Ureter (tissue), 1 donor: ENCODE results near the gene RUNX2. TPM values are rescaled to one million over a fixed set of nuclear protein-coding genes. Genes with fewer than 3 reads are reported as not detected.

Source experiments
- DNase-seq: peaks from one replicate; pipeline ENCODE4 v3.0.0-alpha.2; 2020; ENCODE audit warnings: low spot score
- total RNA-seq: library from RNA; stranded (reverse); gene quantifications from one replicate; pipeline ENCODE4 v1.2.4, GENCODE V29; 2023
- donor health status: DM: yes; HTN: yes; CAD: no.

The RUNX2 gene
- total RNA-seq, 1 donor from 2014 or later: 18.3 TPM

DNA sequence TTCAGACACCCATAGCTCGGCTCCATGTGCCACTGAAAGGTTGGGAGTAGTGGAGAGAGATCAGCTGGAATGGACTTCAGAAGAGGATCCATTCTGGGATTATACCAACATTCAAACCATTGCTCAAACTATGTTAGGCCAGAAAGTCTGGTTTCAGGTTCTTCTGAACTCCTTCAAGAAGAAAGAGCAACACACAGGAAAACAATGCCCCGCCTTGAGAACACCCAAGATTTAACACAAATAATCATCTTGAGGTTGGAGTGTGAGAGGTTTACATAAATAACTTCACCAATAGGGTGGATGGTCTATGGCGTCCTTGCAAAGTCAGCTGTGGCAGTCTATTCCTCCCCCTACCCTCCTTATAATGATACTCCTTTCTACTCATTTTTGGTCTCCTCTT lies 261.2 kb downstream of the RUNX2 start:
- DNase-seq: no peak

DNA sequence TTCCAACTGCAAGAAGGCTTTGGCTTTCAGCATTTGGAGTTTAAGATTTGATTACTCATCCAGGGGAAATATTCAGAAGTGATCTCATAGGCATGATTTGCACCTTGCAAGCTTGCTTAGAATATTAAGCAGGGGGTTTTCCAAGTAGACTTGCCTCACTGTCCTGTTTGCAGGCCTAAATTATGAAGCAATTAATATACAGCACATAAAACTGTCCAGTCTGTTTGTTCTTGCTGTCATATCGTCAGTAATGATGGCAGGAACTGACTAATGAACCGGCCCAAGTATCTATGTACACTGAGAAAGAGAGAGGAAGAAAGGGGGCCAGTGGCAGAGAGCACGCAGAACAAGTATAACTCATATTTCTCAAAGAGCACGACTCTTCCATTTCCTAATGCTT lies 262.1 kb downstream of the RUNX2 start:
- DNase-seq: no peak

DNA sequence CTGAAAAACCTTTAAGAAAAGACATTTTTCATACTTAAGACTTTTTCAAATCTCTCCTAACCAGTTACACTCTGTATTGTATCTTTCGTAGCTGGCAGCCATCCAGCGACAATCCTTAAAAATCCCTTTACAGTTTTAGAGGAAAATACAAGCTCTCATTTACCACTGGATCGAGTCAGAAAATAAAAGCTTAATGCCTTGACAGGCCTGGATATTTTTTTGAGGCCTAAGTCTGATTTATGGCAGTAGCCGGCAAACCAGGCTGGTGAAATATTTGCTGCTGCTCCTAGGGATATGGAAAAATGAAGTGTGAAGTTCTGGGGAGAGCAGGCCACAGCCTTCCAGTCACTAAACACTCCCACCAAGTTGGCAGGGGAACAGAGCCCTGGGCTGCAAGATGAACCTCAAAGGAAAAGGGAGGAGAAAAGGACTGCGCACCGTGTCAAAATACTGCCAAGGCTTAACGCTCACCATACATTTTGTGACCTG lies 262.6 kb downstream of the RUNX2 start:
- no peak for DNase-seq

DNA sequence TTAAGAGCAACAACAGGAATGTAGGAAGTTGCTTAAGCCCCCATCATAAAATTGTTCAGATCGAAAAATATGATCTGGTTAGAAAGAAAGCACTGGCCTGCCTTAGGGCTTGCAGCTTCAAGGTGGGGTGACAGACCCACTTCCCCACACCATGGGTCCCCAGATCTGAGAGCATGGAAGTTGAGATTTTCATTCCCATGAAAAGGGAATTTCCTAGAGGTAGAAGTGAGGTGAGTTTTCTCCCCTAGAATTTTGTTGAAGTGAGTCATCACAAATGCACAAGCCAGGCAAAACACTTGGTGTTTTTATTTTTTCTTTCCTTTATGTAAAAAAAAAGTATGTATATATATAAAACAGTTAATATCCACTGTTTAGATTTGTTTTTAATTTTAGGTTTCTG lies 263.2 kb downstream of the RUNX2 start:
- DNase-seq: no peak

DNA sequence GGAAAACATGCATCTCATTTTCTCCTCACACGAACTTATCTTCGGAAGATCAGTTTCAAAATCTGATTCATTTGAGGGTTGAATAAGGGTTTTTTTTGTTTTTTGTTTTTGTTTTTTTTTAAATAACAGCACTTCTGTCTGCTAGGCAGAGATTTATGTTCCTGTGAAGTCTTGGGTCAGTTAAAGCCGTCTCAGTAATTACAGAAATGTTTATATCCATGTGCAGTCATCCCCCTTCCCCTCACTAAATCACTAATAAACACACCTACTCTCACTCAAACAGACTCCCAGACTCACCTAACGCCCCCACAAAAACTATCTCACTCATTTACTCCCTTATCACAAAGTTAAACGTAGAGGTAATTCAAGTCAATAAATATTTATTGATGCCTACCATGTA lies 263.8 kb downstream of the RUNX2 start:
- no peak for DNase-seq

DNA sequence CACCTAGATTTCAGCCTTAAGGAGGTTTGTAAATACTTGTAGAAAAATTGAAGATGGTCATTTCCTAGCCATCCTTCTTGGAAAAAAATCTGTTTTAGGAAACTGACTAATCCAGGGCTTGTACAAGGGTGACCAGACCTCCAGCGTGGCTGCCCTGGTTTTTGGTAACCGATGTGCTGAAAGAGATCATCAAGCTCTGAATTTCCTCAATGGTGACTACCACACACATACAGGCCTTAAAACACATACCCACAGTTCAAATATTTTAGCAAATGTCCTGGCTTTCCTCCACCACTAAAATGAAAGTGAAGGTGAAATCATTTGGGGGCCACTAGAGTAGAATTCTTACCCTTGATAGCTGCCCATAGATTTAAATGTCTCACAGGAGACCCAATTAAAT lies 264.9 kb downstream of the RUNX2 start:
- no peak for DNase-seq

DNA sequence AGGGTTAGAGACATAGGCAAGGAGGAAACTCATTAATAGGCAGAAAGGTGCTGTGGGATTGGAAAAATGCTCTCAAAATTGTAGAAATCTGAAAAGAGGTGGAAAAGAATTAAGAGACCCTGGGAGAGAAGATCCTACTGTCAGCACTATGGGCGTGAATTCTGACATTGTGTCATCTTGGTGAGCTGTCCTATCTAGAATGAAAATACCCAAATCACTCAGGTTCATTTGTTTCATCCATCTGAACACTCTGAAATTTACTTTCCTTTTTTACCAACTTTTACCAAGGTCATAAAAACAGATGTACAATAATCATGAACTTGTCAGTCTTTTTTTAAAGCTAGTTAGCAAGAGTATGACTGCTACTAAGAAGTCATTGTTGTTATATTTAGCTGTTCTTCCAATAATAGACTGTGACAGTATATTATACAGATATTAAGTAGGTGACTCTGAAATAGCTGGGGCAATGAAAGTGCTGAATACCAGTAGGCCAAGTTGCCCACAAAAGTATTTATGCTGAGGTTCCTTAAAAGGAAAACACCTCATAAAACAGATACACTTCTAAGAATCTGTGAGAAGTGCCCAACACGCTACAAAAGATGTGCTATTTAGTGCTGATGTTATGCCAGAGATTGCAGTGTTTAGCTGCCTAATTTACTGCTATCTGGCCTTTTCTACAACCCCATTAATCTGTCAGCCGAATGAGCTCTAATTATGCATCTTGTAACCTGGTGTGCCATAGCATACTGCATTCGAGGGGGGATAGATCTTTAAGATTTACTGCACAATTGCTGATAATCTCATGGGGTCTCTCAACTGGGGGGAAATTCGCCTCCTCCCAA lies 267.1 kb downstream of the RUNX2 start:
- DNase-seq: no peak

DNA sequence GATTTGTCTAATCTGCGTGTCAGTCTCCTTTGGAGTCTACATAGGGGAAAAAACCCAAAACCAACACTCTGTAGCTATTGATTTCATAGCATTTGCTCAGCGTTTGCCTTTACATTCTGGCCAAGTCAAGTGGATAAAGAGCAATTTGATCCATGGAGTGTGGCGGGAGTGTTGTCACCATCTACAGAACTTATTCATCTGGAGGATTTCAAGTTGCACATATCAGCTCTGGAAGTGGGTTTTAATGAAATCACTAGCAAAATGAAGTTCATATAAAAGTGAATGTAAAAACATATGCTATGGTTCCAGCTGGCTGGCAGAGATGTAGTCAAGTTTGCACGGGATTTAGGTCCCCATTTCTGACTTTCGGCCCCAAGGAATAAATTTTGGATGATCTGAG lies 269.3 kb downstream of the RUNX2 start:
- DNase-seq: no peak

DNA sequence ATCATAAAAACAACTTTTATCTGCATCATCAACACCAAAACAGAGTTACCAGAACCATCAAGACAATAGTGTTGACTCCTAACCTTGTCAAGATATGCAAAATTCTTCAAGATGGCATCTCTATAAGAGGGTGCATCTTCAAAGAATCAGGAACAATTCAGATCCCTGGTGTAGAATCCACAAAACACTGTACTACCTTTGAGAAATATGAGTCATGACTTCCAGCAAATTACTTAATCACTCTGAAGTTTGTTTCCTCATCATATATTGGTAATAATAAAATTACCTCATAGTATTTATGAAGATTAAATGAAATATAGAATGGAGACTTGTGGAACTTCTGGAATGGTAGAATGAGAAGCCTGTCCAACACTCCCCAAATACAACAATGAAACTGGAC lies 270.9 kb downstream of the RUNX2 start:
- no peak for DNase-seq

DNA sequence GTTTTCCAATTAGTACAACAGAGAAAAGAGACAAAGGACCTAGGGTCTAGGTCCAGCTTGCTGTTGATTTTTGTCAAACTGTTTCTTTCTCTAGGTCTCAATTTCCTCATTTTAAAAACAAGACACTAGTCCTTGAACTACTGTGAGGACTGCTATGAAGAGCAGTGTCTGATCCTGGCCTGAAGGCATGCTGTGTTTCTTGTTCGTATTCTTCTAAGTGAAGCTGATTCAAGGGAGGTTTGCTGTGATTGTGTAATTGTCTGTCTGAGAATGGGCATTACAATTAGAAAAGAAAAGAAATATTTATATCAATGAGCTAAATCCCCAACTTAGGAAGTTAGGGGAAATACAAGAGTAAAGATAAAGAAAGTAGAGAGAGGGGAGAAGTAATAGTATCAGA lies 277.8 kb downstream of the RUNX2 start:
- no peak for DNase-seq

DNA sequence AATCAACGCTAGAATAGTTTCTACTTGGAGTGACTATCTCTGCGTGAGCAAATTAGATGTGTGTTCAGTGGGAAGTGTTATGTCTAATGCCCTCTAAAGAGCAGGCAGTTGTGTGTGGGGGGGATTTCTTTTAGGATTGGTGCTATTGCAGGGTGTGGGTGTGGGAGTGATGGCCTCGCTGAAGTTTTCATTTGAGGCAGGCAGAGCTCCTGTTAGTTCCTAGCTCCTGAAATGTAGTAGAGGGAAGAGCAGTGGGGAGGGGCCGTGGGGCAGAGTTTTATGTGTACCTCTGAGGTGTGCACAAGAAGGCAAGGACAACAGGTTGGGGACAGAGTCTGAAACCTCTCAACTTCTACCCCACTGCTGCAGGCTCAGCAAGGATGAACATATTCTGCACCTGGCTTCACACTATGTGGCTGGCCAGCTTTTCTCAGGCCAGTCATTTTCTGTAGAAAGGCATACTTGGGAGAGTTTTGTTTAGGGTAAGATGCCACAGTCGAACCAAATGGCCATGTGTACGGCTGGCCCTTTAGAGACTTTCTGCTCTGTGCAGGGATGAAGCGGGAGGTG lies 278.8 kb downstream of the RUNX2 start:
- no peak for DNase-seq

DNA sequence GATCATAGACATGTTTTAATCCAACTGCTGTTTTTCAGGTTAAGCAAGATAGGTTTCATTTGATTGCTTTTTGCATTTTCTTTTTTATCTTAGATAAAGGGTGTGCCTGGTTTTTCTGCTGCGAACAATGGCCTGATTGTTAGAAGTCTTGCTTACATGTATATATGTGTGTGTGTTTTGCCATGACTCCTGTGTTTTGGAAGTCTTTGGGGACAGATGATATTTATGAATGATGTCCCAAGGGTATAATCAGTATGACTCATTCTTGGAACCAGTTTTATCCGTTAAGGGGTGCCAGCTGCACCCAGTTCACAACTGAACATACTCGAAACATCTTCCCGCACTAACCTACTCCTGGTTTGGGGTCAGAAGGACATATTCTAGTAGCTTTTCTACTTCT lies 279.7 kb downstream of the RUNX2 start:
- no peak for DNase-seq

DNA sequence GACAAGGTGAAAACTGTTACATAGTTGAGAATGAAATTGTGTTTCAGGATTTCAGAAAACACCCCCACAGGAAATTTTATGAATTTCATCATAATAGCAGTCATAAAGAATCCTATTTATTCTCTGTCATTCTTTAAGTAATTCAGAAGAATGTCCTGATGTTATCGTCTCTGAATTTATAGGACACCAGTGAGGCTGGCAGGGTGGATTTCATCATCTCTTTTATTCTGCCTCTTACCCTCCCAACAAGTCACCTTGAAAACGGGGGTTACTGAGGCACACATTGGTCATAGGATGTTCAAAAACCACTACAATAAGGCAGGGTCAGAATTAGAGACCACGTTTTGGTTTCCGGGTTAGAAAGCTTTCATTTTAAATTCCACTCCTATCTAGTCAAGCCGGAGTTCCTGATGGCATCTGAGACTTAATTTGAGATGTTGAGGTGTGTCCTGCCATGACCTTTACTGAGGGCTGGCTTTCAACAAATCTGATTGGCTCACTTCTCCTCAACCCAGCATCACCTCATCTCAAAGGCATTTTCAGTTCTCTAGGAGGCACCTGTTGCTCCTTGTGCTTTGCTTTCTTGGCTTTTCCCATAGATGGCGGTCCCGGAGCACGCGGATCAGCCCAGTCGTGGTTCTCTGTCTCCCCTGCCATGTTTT lies 280.3 kb downstream of the RUNX2 start:
- DNase-seq: no peak

DNA sequence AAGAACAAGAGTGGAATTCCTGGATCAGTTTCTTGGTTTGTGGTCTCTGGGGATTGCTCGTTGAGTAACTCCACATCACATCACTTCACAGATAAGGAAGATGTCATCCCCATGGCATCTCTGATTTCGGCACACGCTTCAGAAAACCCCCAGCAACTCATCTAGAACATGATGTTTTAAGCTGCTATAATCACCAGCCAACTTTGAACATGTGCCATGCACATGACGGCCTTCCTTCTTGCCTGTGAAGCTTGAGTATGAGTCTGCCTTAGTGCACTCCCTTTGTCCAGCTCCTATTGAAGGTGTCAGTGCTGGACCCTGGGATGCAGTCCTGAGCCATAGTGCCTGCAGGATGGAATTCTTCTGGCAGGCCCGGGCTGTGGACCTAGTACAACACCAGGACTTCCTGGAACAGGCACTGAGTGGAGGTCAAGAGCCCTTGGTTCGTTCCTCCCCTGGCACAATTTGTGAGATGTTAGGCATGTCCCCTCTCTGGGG lies 281.1 kb downstream of the RUNX2 start:
- no peak for DNase-seq

DNA sequence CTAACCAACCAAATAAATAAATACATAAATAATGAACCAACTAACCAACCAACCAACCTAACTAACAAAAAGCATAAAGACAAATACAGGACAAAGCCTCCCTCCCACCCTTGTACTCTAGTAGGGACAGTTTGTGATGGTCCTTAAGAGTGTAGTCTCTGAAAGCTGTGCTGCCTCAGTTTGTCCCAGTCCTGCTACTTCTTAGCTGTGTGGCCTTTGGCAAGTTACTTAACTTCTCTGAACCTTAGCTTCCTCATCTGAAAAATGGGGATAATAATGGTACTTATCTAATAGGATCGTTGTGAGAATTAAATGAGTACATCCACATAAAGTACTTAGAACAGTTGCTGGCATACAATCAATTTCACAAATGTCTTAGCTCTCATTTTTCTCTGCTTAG lies 282.2 kb downstream of the RUNX2 start:
- DNase-seq: no peak

DNA sequence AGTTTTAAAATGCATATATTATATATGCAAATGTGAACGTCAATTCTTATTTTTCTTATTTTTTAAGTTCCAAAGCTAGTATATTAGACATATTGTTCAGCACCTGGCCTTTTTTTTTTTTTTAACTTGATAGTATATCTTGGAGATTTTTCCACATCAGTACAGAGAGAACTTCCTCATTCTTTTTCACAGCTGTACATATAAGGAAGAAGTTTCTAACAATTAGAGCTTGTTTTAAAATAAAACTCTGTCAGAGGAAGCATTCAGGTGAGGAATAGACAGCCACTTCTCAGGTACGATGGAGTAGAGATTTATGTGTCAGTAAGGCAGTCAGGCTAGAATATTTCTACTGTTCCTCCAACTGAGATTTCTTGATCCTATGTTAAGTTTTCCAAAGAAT lies 282.7 kb downstream of the RUNX2 start:
- no peak for DNase-seq

DNA sequence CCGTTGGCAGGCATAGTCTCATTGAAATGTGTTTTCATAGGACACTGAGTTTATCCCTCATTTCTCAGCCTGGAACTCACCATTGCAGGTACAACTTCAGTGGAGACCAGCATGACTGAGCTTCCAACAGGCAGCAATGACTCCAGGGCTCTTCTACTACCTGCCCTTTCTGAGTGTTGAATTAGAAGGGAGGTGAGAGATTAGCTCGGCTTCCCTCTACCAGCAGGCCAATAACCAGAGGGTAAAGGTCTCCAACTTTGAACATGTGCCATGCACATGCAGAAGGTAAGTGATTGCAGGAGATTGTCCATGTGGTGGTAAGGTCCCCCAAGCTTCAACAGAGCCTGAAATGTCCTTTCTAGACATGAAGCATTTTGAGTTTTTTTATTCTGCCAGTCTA lies 283.4 kb downstream of the RUNX2 start:
- DNase-seq: no peak

DNA sequence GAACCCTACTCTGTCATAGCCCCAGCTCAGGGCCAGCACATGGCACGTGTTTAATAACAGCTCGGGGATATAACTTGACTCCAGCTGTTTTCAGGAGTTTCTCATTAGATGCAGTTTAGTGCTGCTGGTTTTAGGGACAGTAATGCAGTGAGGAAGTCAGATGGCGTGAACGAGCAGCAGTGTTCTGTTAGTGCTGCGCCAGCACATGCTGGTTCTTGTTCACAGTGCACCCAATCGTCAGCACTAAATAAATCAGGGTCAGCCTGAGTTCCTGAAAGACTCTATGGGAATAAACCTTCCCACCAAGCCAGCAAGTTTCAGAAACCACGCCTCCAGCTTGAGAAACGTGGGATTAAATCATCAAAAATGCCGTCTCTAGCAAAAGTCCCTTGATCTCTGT lies 285.5 kb downstream of the RUNX2 start:
- peak; percentile 67 for DNase-seq

DNA sequence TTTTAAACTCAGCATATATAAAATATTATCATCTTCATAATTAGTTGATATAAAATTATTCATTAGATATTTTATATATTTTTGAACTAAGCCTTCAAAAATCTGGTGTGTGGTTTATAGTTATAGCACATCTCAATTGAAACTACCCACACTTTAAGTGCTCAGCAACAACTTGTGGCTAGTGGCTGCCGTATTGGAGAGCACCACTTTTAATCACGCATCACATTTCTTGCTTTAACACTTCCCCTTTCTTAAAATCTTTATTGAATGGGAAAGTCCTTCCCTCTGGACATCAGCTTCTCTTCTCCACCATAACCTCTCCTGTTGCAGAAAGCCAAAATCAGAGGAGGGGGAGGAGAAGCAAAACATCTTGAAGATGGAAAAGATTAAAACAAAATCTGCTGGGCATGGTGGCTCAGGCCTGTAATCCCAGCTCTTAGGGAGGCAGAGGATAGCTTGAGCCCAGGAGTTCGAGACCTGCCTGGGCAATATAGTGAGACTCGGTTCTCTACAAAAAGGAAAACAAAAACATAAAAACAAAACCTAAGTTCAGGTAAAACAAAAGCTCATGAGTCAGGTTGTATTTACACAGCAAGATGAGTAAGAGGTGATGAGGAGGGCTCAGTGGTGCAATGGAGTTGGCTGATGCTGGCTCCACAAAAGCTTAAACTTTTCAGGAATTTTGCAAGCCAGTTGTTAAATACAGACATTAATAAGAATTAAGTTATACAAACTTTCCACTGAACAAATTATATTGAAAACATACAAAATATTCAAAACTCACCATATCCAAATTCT lies 286.6 kb downstream of the RUNX2 start:
- no peak for DNase-seq

DNA sequence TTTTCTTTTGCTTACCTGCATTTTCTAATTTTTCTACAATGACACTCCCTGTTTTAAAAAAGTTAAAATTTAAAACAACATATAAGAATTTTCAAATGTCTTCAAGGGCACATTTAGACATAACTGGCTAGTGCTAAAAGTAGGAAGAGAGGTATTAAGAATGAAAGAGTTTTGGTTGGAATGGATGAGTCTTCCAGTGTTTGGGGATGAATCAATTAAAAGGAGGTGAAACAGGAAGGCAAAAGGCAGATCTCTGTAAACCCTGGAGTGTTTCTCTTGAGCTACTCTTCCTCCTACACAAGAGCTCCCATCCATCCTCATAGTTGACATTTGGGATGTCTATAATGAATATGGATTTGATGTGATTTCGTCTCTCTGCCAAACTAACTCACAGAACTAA lies 288.1 kb downstream of the RUNX2 start:
- DNase-seq: no peak

DNA sequence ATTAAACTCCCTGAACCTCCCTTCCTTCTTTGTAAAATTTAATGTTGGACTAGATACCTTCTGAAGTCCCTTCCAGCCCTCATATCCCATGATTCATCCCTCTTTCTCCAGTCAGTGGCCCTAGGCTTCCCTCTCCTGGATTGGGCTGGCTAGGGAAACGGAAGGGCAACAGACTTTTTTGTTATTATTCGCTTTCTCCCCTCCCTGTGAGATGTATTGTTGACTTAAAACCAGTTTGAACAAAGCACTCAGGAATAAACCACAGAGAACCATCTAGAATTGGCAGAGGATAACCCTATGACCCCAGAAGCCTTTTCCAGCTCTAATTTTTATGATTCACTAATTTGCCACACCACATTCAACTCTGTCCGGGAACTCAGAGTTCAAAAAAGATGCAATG lies 289.3 kb downstream of the RUNX2 start:
- no peak for DNase-seq

DNA sequence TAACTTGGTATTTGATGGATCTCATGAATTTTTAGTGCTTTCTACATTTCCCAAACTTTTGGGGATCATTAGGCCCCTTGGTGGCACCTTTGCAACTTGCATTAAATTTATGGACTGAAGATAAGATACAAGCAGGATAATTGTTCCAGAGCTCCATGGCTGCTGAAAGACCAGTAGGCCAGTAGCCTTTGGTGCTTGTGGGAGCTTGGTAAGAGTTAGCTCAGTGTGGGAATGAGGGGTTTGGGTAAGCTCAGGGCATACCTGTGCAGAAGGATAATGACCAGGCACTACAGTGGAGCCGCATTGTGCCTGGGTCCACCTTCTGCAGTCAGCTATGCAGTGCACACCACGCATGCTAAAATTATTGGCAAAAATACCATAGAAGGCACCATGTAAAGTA lies 290.1 kb downstream of the RUNX2 start:
- no peak for DNase-seq
